A673 (cell line): ENCODE data around the gene TAS1R1. TPM values are rescaled to one million over a fixed set of nuclear protein-coding genes. Genes with fewer than 3 reads are reported as not detected.

Experiments used
- BruUV-seq: library from RNA; stranded (reverse); fragments of 400-500 nt; replicated peaks from 2 replicates; lab custom pipeline; 2021; lab: Mats Ljungman, UMichigan
- CTCF ChIA-PET: fragments of 300-600 bp; sonication (Branson Sonifier 250); formaldehyde crosslinking; loops from one replicate; lab custom pipeline; 2022; ENCODE audit warnings: antibody characterized with exemption; lab: Charles Lee
- POLR2A ChIA-PET: fragments of 300-600 bp; sonication (Branson Sonifier 250); formaldehyde crosslinking; loops from one replicate; lab custom pipeline; 2022; ENCODE audit warnings: antibody characterized with exemption; ENCODE audit not compliant: low non-redundant PET; lab: Charles Lee
- DNase-seq: peaks from one replicate; pipeline ENCODE4 v3.0.0-alpha.2; 2015; ENCODE audit warnings: low spot score
- H3K27ac ChIP-seq: fragments of 200-600 bp; sonication (generic); 2 replicates; pipeline ENCODE4 v1.5.1; 2016; ENCODE audit warnings: mixed run types, low read depth, mild to moderate bottlenecking, mixed read lengths, antibody characterized with exemption, low read length; ENCODE audit not compliant: poor library complexity, severe bottlenecking
- H3K27me3 ChIP-seq: fragments of 200-600 bp; sonication (generic); replicated peaks from 2 replicates; pipeline ENCODE4 v1.6.1; 2017; ENCODE audit warnings: mixed run types, low read depth, mild to moderate bottlenecking, mixed read lengths, antibody characterized with exemption, low read length; ENCODE audit not compliant: insufficient read depth, poor library complexity
- H3K36me3 ChIP-seq: fragments of 200-600 bp; sonication (generic); 2 replicates; pipeline ENCODE4 v1.6.1; 2016; ENCODE audit warnings: mixed run types, mild to moderate bottlenecking, mixed read lengths, antibody characterized with exemption, low read length; ENCODE audit not compliant: insufficient read depth, poor library complexity, severe bottlenecking
- H3K4me1 ChIP-seq: fragments of 200-600 bp; sonication (generic); 2 replicates; pipeline ENCODE4 v1.6.1; 2017; ENCODE audit warnings: mixed run types, mild to moderate bottlenecking, mixed read lengths, antibody characterized with exemption, low read length; ENCODE audit not compliant: insufficient read depth, poor library complexity, severe bottlenecking
- H3K4me3 ChIP-seq: fragments of 200-600 bp; sonication (generic); 2 replicates; pipeline ENCODE4 v1.5.1; 2016; ENCODE audit warnings: low read depth, mixed run types, mild to moderate bottlenecking, mixed read lengths, low read length; ENCODE audit not compliant: poor library complexity, severe bottlenecking
- H3K9me3 ChIP-seq: fragments of 200-600 bp; sonication (generic); 2 replicates; pipeline ENCODE4 v1.6.1; 2016; ENCODE audit warnings: mixed run types, low read depth, mild to moderate bottlenecking, mixed read lengths, antibody characterized with exemption, low read length; ENCODE audit not compliant: poor library complexity, severe bottlenecking
- EZH2 ChIP-seq: fragments of 200-600 bp; sonication (generic); IDR thresholded peaks from 2 replicates; pipeline ENCODE4 v1.6.1; 2017; ENCODE audit warnings: borderline replicate concordance, low read depth, mild to moderate bottlenecking, mixed read lengths, antibody characterized with exemption, low read length; ENCODE audit not compliant: poor library complexity, severe bottlenecking
- intact Hi-C: fragments of 100-400 bp; cut with micrococcal nuclease; formaldehyde crosslinking; loops from one replicate; pipeline ENCODE4 v1.10.0; 2022; ENCODE audit not compliant: unreplicated experiment
- total RNA-seq: library from RNA; stranded (reverse); gene quantifications from 2 replicates; pipeline ENCODE4 v1.2.3, GENCODE V29; 2021
- TF ChIP-seq, protein P1 (sequence below): fragments of 300-800, 200-600 bp; sonication (generic); conservative IDR thresholded peaks from 2 replicates; pipeline ENCODE4 v1.5.1; 2017; ENCODE audit warnings: low read depth, mild to moderate bottlenecking, antibody characterized with exemption, low read length, moderate library complexity, mixed read lengths

Gene TAS1R1
- total RNA-seq, 1 experiment from 2014 or later = not detected

- no peak overlapping the region for H3K27ac ChIP-seq
- H3K27me3 ChIP-seq = no peaks in the 10 kb centered on the region
- DNase-seq = no peak
- BruUV-seq = no TSS peak
- ChIA-PET POLR2A (no interaction called here), CTCF (no interaction called here)
- no peak overlapping the region for H3K4me3 ChIP-seq
- H3K36me3 ChIP-seq = no peaks in the 10 kb centered on the region
- H3K9me3 ChIP-seq = no peaks in the 10 kb centered on the region
- TF ChIP-seq, protein P1, sequence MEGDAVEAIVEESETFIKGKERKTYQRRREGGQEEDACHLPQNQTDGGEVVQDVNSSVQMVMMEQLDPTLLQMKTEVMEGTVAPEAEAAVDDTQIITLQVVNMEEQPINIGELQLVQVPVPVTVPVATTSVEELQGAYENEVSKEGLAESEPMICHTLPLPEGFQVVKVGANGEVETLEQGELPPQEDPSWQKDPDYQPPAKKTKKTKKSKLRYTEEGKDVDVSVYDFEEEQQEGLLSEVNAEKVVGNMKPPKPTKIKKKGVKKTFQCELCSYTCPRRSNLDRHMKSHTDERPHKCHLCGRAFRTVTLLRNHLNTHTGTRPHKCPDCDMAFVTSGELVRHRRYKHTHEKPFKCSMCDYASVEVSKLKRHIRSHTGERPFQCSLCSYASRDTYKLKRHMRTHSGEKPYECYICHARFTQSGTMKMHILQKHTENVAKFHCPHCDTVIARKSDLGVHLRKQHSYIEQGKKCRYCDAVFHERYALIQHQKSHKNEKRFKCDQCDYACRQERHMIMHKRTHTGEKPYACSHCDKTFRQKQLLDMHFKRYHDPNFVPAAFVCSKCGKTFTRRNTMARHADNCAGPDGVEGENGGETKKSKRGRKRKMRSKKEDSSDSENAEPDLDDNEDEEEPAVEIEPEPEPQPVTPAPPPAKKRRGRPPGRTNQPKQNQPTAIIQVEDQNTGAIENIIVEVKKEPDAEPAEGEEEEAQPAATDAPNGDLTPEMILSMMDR = no peak
- no peak for TF ChIP-seq EZH2
- intact Hi-C loops = no loop called here
- H3K4me1 ChIP-seq = no peaks in the 10 kb centered on the region
Observed at GRCh38 chr1:6513320-6513801, 41.7 kb upstream of the TAS1R1 start.

- no peak overlapping the region for H3K4me3 ChIP-seq
- H3K9me3 ChIP-seq = no peaks in the 10 kb centered on the region
- no peaks in the 10 kb centered on the region for H3K27me3 ChIP-seq
- POLR2A ChIA-PET = no interaction called here
- no TSS peak for BruUV-seq
- CTCF ChIA-PET = no interaction called here
- TF ChIP-seq, protein P1 = no peak
- TF ChIP-seq EZH2 = no peak
- DNase-seq = no peak
- no peaks in the 10 kb centered on the region for H3K36me3 ChIP-seq
- no peak overlapping the region for H3K27ac ChIP-seq
- intact Hi-C loops = no loop called here
- peaks cover 12% of the 10 kb centered on the region for H3K4me1 ChIP-seq
Observed at GRCh38 chr1:6515771-6516170, 39.3 kb upstream of the TAS1R1 start.

DNA sequence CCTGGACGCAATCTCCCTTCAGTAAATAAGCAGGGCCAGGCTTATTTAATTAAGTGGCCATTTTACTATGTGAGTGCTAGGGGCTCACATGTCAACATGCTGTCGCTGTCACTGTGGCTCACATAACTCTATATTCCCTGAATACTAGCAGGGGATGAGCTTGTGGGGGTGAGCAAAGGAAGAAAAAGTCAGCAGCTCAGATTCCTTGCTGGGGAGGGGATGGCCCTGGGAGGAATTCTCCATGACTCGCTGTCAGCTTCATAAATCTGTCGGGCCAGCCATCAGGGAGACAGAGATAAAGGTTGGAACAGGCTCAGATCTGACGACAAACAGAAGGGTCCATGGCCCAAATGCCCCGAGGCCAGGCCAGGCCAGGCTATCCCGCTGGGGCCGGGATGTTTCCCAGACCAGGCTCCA is 37.7 kb upstream of the TAS1R1 start:
- ChIA-PET CTCF (no interaction called here), POLR2A (no interaction called here)
- Histone ChIP-seq H3K36me3 (no peaks in the 10 kb centered on the region), H3K4me3 (no peak overlapping the region), H3K4me1 (peaks cover 12% of the 10 kb centered on the region), H3K9me3 (no peaks in the 10 kb centered on the region), H3K27me3 (no peaks in the 10 kb centered on the region), H3K27ac (no peak overlapping the region)
- BruUV-seq = no TSS peak
- intact Hi-C loops = no loop called here
- TF ChIP-seq, protein P1 = no peak
- no peak for TF ChIP-seq EZH2
- no peak for DNase-seq
